ENCODE data around the gene DDX25. TPM values are rescaled to one million over a fixed set of nuclear protein-coding genes. Genes with fewer than 3 reads are reported as not detected.

DDX25 gene
- total RNA-seq, 4 donors from 2014 or later = 0.40 TPM; not detected in 3

DNA sequence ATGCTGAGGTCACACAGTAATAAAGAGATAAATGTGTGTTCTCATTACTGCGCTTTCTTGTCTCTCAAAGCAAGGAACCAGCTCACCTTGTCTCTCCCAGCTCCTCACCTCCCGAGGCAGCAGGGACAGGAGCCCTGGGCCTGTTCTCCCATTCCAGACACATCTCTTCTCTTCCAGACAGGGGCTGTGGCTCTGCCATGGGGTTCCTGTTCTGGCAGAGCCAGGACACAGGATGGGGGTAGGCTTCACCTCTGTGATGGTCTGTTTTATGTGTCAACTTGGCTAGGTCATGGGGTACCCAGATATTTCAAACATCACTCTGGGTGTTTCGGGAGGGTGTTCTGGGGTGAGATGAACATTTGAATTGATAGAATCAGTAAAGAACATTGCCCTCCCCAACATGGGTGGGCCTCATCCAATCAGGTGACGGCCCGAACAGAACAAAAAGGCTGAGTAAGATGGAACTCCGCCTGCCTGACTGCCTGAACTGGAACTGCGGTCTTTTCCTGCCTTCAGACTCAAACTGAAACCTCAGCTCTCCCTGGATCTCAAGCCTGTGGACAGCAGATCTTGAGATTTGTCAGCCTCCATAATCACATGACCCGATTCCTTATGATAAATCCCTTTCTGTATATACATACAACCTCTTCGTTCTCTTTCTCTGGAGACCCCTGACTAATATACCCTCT lies 39.5 kb downstream of the DDX25 start:
- H3K27me3 ChIP-seq = no peaks in the 10 kb centered on the region
- H3K36me3 ChIP-seq = no peaks in the 10 kb centered on the region
- DNase-seq = no peak
- no peak for TF ChIP-seq POLR2A (IDR thresholded peaks at IDR 0.05)
- TF ChIP-seq CTCF (IDR thresholded peaks at IDR 0.05) = no peak
- no peak overlapping the region for H3K4me3 ChIP-seq
- H3K4me1 ChIP-seq = no peaks in the 10 kb centered on the region
- no peak overlapping the region for H3K27ac ChIP-seq
- no peaks in the 10 kb centered on the region for H3K9me3 ChIP-seq

- Histone ChIP-seq H3K36me3 (no peaks in the 10 kb centered on the region), H3K27ac (no peak overlapping the region), H3K27me3 (no peaks in the 10 kb centered on the region), H3K9me3 (no peaks in the 10 kb centered on the region), H3K4me3 (no peak overlapping the region), H3K4me1 (no peaks in the 10 kb centered on the region)
- no peak for DNase-seq
- TF ChIP-seq POLR2A (IDR thresholded peaks at IDR 0.05) = no peak
- TF ChIP-seq CTCF (IDR thresholded peaks at IDR 0.05) = no peak
Measured at GRCh38 chr11:125944350-125945010, 40.2 kb downstream of the DDX25 start.

GRCh38 chr11:125945011-125945796 lies 40.9 kb downstream of the DDX25 start:
- H3K4me3 ChIP-seq = no peak overlapping the region
- H3K27me3 ChIP-seq = no peaks in the 10 kb centered on the region
- TF ChIP-seq CTCF (IDR thresholded peaks at IDR 0.05) = no peak
- TF ChIP-seq POLR2A (IDR thresholded peaks at IDR 0.05) = no peak
- no peaks in the 10 kb centered on the region for H3K9me3 ChIP-seq
- no peaks in the 10 kb centered on the region for H3K4me1 ChIP-seq
- H3K27ac ChIP-seq = no peak overlapping the region
- no peak for DNase-seq
- H3K36me3 ChIP-seq = no peaks in the 10 kb centered on the region

DNA sequence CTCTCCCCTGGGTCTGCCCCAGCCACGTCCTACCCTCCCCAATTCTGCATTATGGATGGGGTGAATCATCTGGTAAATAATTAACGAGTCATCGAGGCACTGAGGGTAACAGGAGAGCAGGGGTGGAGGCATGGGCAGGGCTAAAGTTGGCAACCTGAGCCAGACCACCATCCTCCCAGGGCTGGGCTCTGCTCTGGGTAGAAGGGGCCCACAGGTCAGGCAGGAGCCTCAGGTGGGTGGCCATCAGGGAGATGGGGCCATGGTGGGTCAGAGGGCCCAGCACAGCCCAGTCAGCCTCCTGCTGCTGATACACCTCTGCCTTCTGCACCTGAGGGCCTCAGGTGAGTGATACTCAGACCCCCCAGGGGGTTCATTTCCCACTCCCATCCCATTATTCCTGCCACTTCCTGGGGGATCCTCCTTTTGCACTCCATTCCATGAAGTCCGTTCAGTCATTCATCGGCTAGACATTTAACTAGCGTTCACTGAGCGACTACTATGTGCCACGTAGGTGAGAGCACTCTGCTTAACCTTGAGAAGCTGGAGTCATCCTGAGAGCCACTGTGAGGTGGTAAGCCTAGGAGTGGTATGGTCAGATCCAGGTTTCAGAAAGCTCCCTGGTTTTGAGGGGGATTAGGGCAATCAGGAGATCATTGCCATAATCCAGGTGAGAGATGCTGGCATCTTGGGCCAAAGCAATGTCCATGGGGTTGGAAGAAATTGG lies 41.7 kb downstream of the DDX25 start, which contains the start of gene VSIG10L2:
VSIG10L2 (plus strand) TSS at position 248 of the 724 bp plus-strand sequence; CDS start at position 260, 12 bp downstream.
- Histone ChIP-seq H3K9me3 (no peaks in the 10 kb centered on the region), H3K36me3 (no peaks in the 10 kb centered on the region), H3K4me3 (no peak within 1 kb of the TSS), H3K27ac (no peak within 1 kb of the TSS), H3K27me3 (no peaks in the 10 kb centered on the region), H3K4me1 (peaks cover 0 to 3% (median 0%) of the 10 kb centered on the region in 4 donors)
- DNase-seq = no peak
- TF ChIP-seq POLR2A (IDR thresholded peaks at IDR 0.05) = no peak
- no peak for TF ChIP-seq CTCF (IDR thresholded peaks at IDR 0.05)

- H3K36me3 ChIP-seq = no peaks in the 10 kb centered on the region
- DNase-seq = no peak
- TF ChIP-seq CTCF (IDR thresholded peaks at IDR 0.05) = no peak
- no peak for TF ChIP-seq POLR2A (IDR thresholded peaks at IDR 0.05)
- H3K27me3 ChIP-seq = no peaks in the 10 kb centered on the region
- no peak overlapping the region for H3K27ac ChIP-seq
- H3K4me1 ChIP-seq = peaks cover 0 to 6% (median 0%) of the 10 kb centered on the region in 4 donors
- no peak overlapping the region for H3K4me3 ChIP-seq
- H3K9me3 ChIP-seq = no peaks in the 10 kb centered on the region
Measured at GRCh38 chr11:125946712-125947418, 42.6 kb downstream of the DDX25 start.
